Erythroblast (primary cell): Measurements from ENCODE around the gene KCNG2.

Experiments
- GATA1 ChIP-seq: IDR thresholded peaks from 2 replicates; pipeline ENCODE4 v1.6.1; 2011; ENCODE audit warnings: low read depth, mild to moderate bottlenecking, control low read depth, low read length, moderate library complexity
- POLR2A ChIP-seq: IDR thresholded peaks from 2 replicates; pipeline ENCODE4 v1.6.1; 2011; ENCODE audit warnings: mild to moderate bottlenecking, low read length

- TF ChIP-seq POLR2A (no peak), GATA1 (no peak)
These were observed 77.1 kb downstream of the KCNG2 start for GRCh38 chr18:79874553-79875530.
